Stimulated activated CD4-positive, alpha-beta T cell treated with anti-CD3 and anti-CD28 coated beads, Interleukin-15, amount 100 ng/mL, for 48 hours (primary cell): Measurements from ENCODE around the gene PIEZO2.
"Not testable (repeated sequence)": the region's sequence is repeated elsewhere in the genome, so short reads cannot be mapped to it uniquely, and the experiment has no call there.

Experiments
- DNase-seq, 2 donors: peaks; one replicate each; pipeline ENCODE4 v3.0.0-alpha.2; 2020; ENCODE audit warnings: low read depth in 2 of 2

PIEZO2 gene

GRCh38 chr18:10928011-10928771 lies 221.2 kb downstream of the PIEZO2 start:
- DNase-seq: no peak

- no peak for DNase-seq
Observed at GRCh38 chr18:10927286-10927992, 221.9 kb downstream of the PIEZO2 start.

GRCh38 chr18:10926621-10927161 lies 222.7 kb downstream of the PIEZO2 start:
- no peak for DNase-seq

- no peak for DNase-seq
Observed at GRCh38 chr18:10924290-10924689, 225.1 kb downstream of the PIEZO2 start.

GRCh38 chr18:10923551-10924070 lies 225.8 kb downstream of the PIEZO2 start:
- DNase-seq: no peak

GRCh38 chr18:10923141-10923540 lies 226.2 kb downstream of the PIEZO2 start:
- DNase-seq: no peak

GRCh38 chr18:10922712-10923111 lies 226.7 kb downstream of the PIEZO2 start:
- DNase-seq: not testable (repeated sequence)

- not testable (repeated sequence) for DNase-seq
Observed at GRCh38 chr18:10920309-10920708, 229.1 kb downstream of the PIEZO2 start.

GRCh38 chr18:10919851-10920250 lies 229.5 kb downstream of the PIEZO2 start:
- DNase-seq: no peak

GRCh38 chr18:10916865-10917264 lies 232.5 kb downstream of the PIEZO2 start:
- no peak for DNase-seq

- DNase-seq: no peak
Observed at GRCh38 chr18:10916387-10916786, 233.0 kb downstream of the PIEZO2 start.

GRCh38 chr18:10915748-10916147 lies 233.6 kb downstream of the PIEZO2 start:
- DNase-seq: not testable (repeated sequence)

- not testable (repeated sequence) for DNase-seq
Observed at GRCh38 chr18:10914610-10915009, 234.8 kb downstream of the PIEZO2 start.

GRCh38 chr18:10913919-10914318 lies 235.4 kb downstream of the PIEZO2 start:
- no peak for DNase-seq

GRCh38 chr18:10912790-10913545 lies 236.4 kb downstream of the PIEZO2 start:
- no peak for DNase-seq

- no peak for DNase-seq
Observed at GRCh38 chr18:10909724-10910123, 239.6 kb downstream of the PIEZO2 start.

- DNase-seq: no peak
Observed at GRCh38 chr18:10908760-10909159, 240.6 kb downstream of the PIEZO2 start.

- DNase-seq: no peak
Observed at GRCh38 chr18:10907749-10908148, 241.6 kb downstream of the PIEZO2 start.

- DNase-seq: no peak
Observed at GRCh38 chr18:10901329-10901728, 248.0 kb downstream of the PIEZO2 start.

- no peak for DNase-seq
Observed at GRCh38 chr18:10900435-10900834, 248.9 kb downstream of the PIEZO2 start.

- DNase-seq: no peak
Observed at GRCh38 chr18:10899481-10899880, 249.9 kb downstream of the PIEZO2 start.

- no peak for DNase-seq
Observed at GRCh38 chr18:10898417-10898974, 250.9 kb downstream of the PIEZO2 start.
